ENCODE data around the gene BMPR1A.

Gene BMPR1A

GRCh38 chr10:86710987-86711512, 45.4 kb upstream of the BMPR1A start:
- peak overlapping the region; percentile 84 for H3K27ac ChIP-seq
- TF ChIP-seq ZFX (IDR thresholded peaks at IDR 0.05): no peak
- peak; percentile 81 for TF ChIP-seq CTCF (conservative IDR thresholded peaks at IDR 0.05)

GRCh38 chr10:86711513-86712316, 44.7 kb upstream of the BMPR1A start:
- H3K27ac ChIP-seq: peak overlapping the region; percentile 84
- TF ChIP-seq ZFX (IDR thresholded peaks at IDR 0.05) (peak; percentile 81), CTCF (conservative IDR thresholded peaks at IDR 0.05) (no peak)

- TF ChIP-seq CTCF (conservative IDR thresholded peaks at IDR 0.05): no peak
- no peak for TF ChIP-seq ZFX (IDR thresholded peaks at IDR 0.05)
- peak overlapping the region; percentile 84 for H3K27ac ChIP-seq
Observed at GRCh38 chr10:86712317-86712707, 44.1 kb upstream of the BMPR1A start.

- no peak overlapping the region for H3K27ac ChIP-seq
- TF ChIP-seq ZFX (IDR thresholded peaks at IDR 0.05): no peak
- TF ChIP-seq CTCF (conservative IDR thresholded peaks at IDR 0.05): no peak
Observed at GRCh38 chr10:86715156-86715795, 41.1 kb upstream of the BMPR1A start.

- H3K27ac ChIP-seq: no peak overlapping the region
- no peak for TF ChIP-seq ZFX (IDR thresholded peaks at IDR 0.05)
- no peak for TF ChIP-seq CTCF (conservative IDR thresholded peaks at IDR 0.05)
Observed at GRCh38 chr10:86715836-86716235, 40.6 kb upstream of the BMPR1A start.

GRCh38 chr10:86716466-86716865, 40.0 kb upstream of the BMPR1A start:
- H3K27ac ChIP-seq: no peak overlapping the region
- TF ChIP-seq CTCF (conservative IDR thresholded peaks at IDR 0.05): no peak
- no peak for TF ChIP-seq ZFX (IDR thresholded peaks at IDR 0.05)

GRCh38 chr10:86718556-86718955, 37.9 kb upstream of the BMPR1A start:
- TF ChIP-seq CTCF (conservative IDR thresholded peaks at IDR 0.05): no peak
- TF ChIP-seq ZFX (IDR thresholded peaks at IDR 0.05): no peak

More at GRCh38 chr10:86718556-86718955, 37.9 kb upstream of the BMPR1A start:
- H3K27ac ChIP-seq: no peak overlapping the region

All from C4-2B (cell line).